Activated T-helper 9 cell treated with anti-CD3 and anti-CD28 coated beads, Interleukin-2, amount 50 U/mL, for 16 hours (primary cell): ENCODE data around the gene REG3G.
"Not testable (repeated sequence)": the region's sequence is repeated elsewhere in the genome, so short reads cannot be mapped to it uniquely, and the experiment has no call there.

Source experiments
- DNase-seq: peaks from one replicate; pipeline ENCODE4 v3.0.0-alpha.2; 2020; ENCODE audit warnings: low read depth

The REG3G gene

GRCh38 chr2:79026061-79026460 is 559 bp downstream of the REG3G start:
- DNase-seq, result no peak

- no peak for DNase-seq
Measured at GRCh38 chr2:79039944-79040343, 14.4 kb downstream of the REG3G start.

- DNase-seq, result no peak
Measured at GRCh38 chr2:79041032-79041448, 15.5 kb downstream of the REG3G start.

GRCh38 chr2:79053486-79053885 is 28.0 kb downstream of the REG3G start:
- DNase-seq, result not testable (repeated sequence)

- not testable (repeated sequence) for DNase-seq
Measured at GRCh38 chr2:79054769-79055168, 29.3 kb downstream of the REG3G start.

GRCh38 chr2:79065201-79065600 is 39.7 kb downstream of the REG3G start:
- no peak for DNase-seq

GRCh38 chr2:79071078-79071477 is 45.6 kb downstream of the REG3G start:
- no peak for DNase-seq
